HAP-1 (cell line): ENCODE measurements around the gene DLK1.

Source experiments
- DNase-seq, 2 experiments: peaks; one replicate each; pipeline ENCODE4 v3.0.0-alpha.2; 2016 to 2020; ENCODE audit warnings: low spot score in 2 of 2
- H3K27me3 ChIP-seq: fragments of 250-450 bp; sonication (Bioruptor Pico); 2 replicates; pipeline ENCODE4 v1.5.1; 2020; ENCODE audit warnings: low read depth, mild to moderate bottlenecking, moderate library complexity
- H3K36me3 ChIP-seq: fragments of 250-450 bp; sonication (Bioruptor Pico); replicated peaks from 2 replicates; pipeline ENCODE4 v1.5.1; 2020; ENCODE audit warnings: mild to moderate bottlenecking
- H3K4me1 ChIP-seq: fragments of 250-450 bp; sonication (Bioruptor Pico); 2 replicates; pipeline ENCODE4 v1.5.1; 2020; ENCODE audit warnings: mild to moderate bottlenecking
- H3K4me3 ChIP-seq: fragments of 250-450 bp; sonication (Bioruptor Pico); 2 replicates; pipeline ENCODE4 v1.5.1; 2020; ENCODE audit warnings: mild to moderate bottlenecking, moderate library complexity
- H3K9me3 ChIP-seq: fragments of 250-450 bp; sonication (Bioruptor Pico); 2 replicates; pipeline ENCODE4 v1.5.1; 2020; ENCODE audit warnings: mild to moderate bottlenecking, moderate library complexity
- in situ Hi-C: fragments of 300-500 bp; cut with MboI; formaldehyde crosslinking; loops from 3 replicates; pipeline ENCODE4 v1.14.3; 2020; ENCODE audit warnings: low sequenced_read_pairs, inconsistent platforms, mixed read lengths

DLK1 gene

GRCh38 chr14:100755649-100756048 lies 29.0 kb downstream of the DLK1 start:
- no peak for DNase-seq

GRCh38 chr14:100761481-100761880 lies 34.8 kb downstream of the DLK1 start:
- in situ Hi-C loops, result no loop called here
- Histone ChIP-seq H3K4me3 (no peak overlapping the region), H3K4me1 (peaks cover 10% of the 10 kb centered on the region), H3K27me3 (no peaks in the 10 kb centered on the region), H3K9me3 (no peaks in the 10 kb centered on the region), H3K36me3 (no peaks in the 10 kb centered on the region)
- DNase-seq, result no peak

More at GRCh38 chr14:100755649-100756048, 29.0 kb downstream of the DLK1 start:
- H3K27me3 ChIP-seq, result no peaks in the 10 kb centered on the region
- no peaks in the 10 kb centered on the region for H3K9me3 ChIP-seq
- H3K4me1 ChIP-seq, result peaks cover 7% of the 10 kb centered on the region
- H3K36me3 ChIP-seq, result no peaks in the 10 kb centered on the region
- in situ Hi-C loops, result no loop called here
- no peak overlapping the region for H3K4me3 ChIP-seq

GRCh38 chr14:100762089-100762515 lies 35.4 kb downstream of the DLK1 start:
- Histone ChIP-seq H3K4me3 (no peak overlapping the region), H3K9me3 (no peaks in the 10 kb centered on the region), H3K36me3 (no peaks in the 10 kb centered on the region), H3K4me1 (peaks cover 10% of the 10 kb centered on the region), H3K27me3 (no peaks in the 10 kb centered on the region)
- in situ Hi-C loops, result no loop called here
- DNase-seq, result no peak

GRCh38 chr14:100762901-100763300 lies 36.2 kb downstream of the DLK1 start:
- H3K4me1 ChIP-seq, result peaks cover 10% of the 10 kb centered on the region
- H3K4me3 ChIP-seq, result no peak overlapping the region
- no peaks in the 10 kb centered on the region for H3K9me3 ChIP-seq
- in situ Hi-C loops, result no loop called here
- H3K36me3 ChIP-seq, result no peaks in the 10 kb centered on the region
- no peaks in the 10 kb centered on the region for H3K27me3 ChIP-seq
- DNase-seq, result no peak

GRCh38 chr14:100764471-100765115 lies 37.9 kb downstream of the DLK1 start:
- no peak for DNase-seq
- no peaks in the 10 kb centered on the region for H3K9me3 ChIP-seq
- in situ Hi-C loops, result no loop called here
- H3K27me3 ChIP-seq, result no peaks in the 10 kb centered on the region
- peaks cover 7% of the 10 kb centered on the region for H3K4me1 ChIP-seq
- H3K4me3 ChIP-seq, result no peak overlapping the region
- H3K36me3 ChIP-seq, result no peaks in the 10 kb centered on the region

- in situ Hi-C loops, result no loop called here
- H3K4me1 ChIP-seq, result peaks cover 3% of the 10 kb centered on the region; the same call in 1 of the 2 replicates
- H3K4me3 ChIP-seq, result no peak overlapping the region
- H3K36me3 ChIP-seq, result no peaks in the 10 kb centered on the region
- H3K9me3 ChIP-seq, result no peaks in the 10 kb centered on the region
- H3K27me3 ChIP-seq, result no peaks in the 10 kb centered on the region
- no peak for DNase-seq
These were observed 38.6 kb downstream of the DLK1 start for GRCh38 chr14:100765296-100765695.

GRCh38 chr14:100765991-100766390 lies 39.3 kb downstream of the DLK1 start:
- Histone ChIP-seq H3K36me3 (no peaks in the 10 kb centered on the region), H3K4me1 (peaks cover 3% of the 10 kb centered on the region; the same call in 1 of the 2 replicates), H3K27me3 (no peaks in the 10 kb centered on the region), H3K9me3 (no peaks in the 10 kb centered on the region), H3K4me3 (no peak overlapping the region)
- DNase-seq, result no peak
- in situ Hi-C loops, result no loop called here

GRCh38 chr14:100767003-100767787 lies 40.5 kb downstream of the DLK1 start:
- H3K9me3 ChIP-seq, result no peaks in the 10 kb centered on the region; the same call in 1 of the 2 replicates
- in situ Hi-C loops, result no loop called here
- no peaks in the 10 kb centered on the region for H3K4me1 ChIP-seq
- no peaks in the 10 kb centered on the region for H3K27me3 ChIP-seq
- no peak for DNase-seq
- H3K4me3 ChIP-seq, result no peak overlapping the region
- no peaks in the 10 kb centered on the region for H3K36me3 ChIP-seq

- Histone ChIP-seq H3K9me3 (no peaks in the 10 kb centered on the region; the same call in 1 of the 2 replicates), H3K4me1 (no peaks in the 10 kb centered on the region), H3K4me3 (no peak overlapping the region), H3K27me3 (no peaks in the 10 kb centered on the region), H3K36me3 (no peaks in the 10 kb centered on the region)
- no peak for DNase-seq
- in situ Hi-C loops, result no loop called here
These were observed 41.3 kb downstream of the DLK1 start for GRCh38 chr14:100767788-100768536.

GRCh38 chr14:100769035-100769939 lies 42.6 kb downstream of the DLK1 start:
- no peaks in the 10 kb centered on the region for H3K27me3 ChIP-seq
- H3K36me3 ChIP-seq, result no peaks in the 10 kb centered on the region
- no peak overlapping the region for H3K4me3 ChIP-seq
- DNase-seq, result no peak
- no peaks in the 10 kb centered on the region for H3K4me1 ChIP-seq
- H3K9me3 ChIP-seq, result no peaks in the 10 kb centered on the region; the same call in 1 of the 2 replicates
- in situ Hi-C loops, result no loop called here

- DNase-seq, result no peak
- Histone ChIP-seq H3K36me3 (no peaks in the 10 kb centered on the region), H3K4me1 (no peaks in the 10 kb centered on the region), H3K9me3 (no peaks in the 10 kb centered on the region; the same call in 1 of the 2 replicates), H3K27me3 (no peaks in the 10 kb centered on the region), H3K4me3 (no peak overlapping the region)
- in situ Hi-C loops, result no loop called here
These were observed 43.4 kb downstream of the DLK1 start for GRCh38 chr14:100770046-100770445.

- no peaks in the 10 kb centered on the region; the same call in 1 of the 2 replicates for H3K9me3 ChIP-seq
- H3K4me3 ChIP-seq, result no peak overlapping the region
- no peaks in the 10 kb centered on the region for H3K4me1 ChIP-seq
- peak in 1 of 2 experiments; percentile 3 for DNase-seq
- no peaks in the 10 kb centered on the region for H3K36me3 ChIP-seq
- in situ Hi-C loops, result no loop called here
- H3K27me3 ChIP-seq, result no peaks in the 10 kb centered on the region
These were observed 44.0 kb downstream of the DLK1 start for GRCh38 chr14:100770605-100771120.
